Measurements from ENCODE around the gene HRC. TPM values are rescaled to one million over a fixed set of nuclear protein-coding genes. Genes with fewer than 3 reads are reported as not detected.

Gene HRC
- total and polyA plus RNA-seq, 2 donors (not counting 3 experiments of a cell fraction or from before 2014, with no cell fraction given): not detected

- no peak for DNase-seq (ENCODE audit: low read depth, low spot score)
- no peak for FAIRE-seq
- Histone ChIP-seq H3K9me1 (replicated peaks; ENCODE audit: control insufficient read depth, extremely low read depth, insufficient read depth, low read length) (no peaks in the 10 kb centered on the region), H3K4me3 (replicated peaks in 1 of 3; ENCODE audit: insufficient read depth in 1 of 3, low read depth in 1 of 3, low read length in 3 of 3) (no peak overlapping the region), H3K9ac (replicated peaks; ENCODE audit: extremely low read depth, insufficient read depth, low read length) (no peak overlapping the region), H3K27me3 (ENCODE audit: control insufficient read depth in 2 of 2, insufficient read depth in 2 of 2, low read length in 2 of 2) (peaks cover 0 to 7% of the 10 kb centered on the region in 2 experiments), H3K4me1 (ENCODE audit: control insufficient read depth, extremely low read depth, insufficient read depth, low read length) (no peaks in the 10 kb centered on the region), H2AFZ (ENCODE audit: low read depth, low read length) (no peak overlapping the region), H3K36me3 (ENCODE audit: control insufficient read depth in 2 of 2, extremely low read depth in 1 of 2, insufficient read depth in 2 of 2, low read length in 2 of 2) (no peaks in the 10 kb centered on the region), H4K20me1 (replicated peaks; ENCODE audit: control insufficient read depth, extremely low read depth, insufficient read depth, low read length) (no peaks in the 10 kb centered on the region), H3K27ac (ENCODE audit: insufficient read depth, low read depth, low read length) (no peak overlapping the region), H3K79me2 (ENCODE audit: control insufficient read depth, insufficient read depth, low read length) (no peaks in the 10 kb centered on the region), H3K4me2 (ENCODE audit: insufficient read depth, low read length) (no peak overlapping the region), H3K9me3 (replicated peaks; ENCODE audit: control insufficient read depth, insufficient read depth, low read length) (no peaks in the 10 kb centered on the region)
- ChIA-PET POLR2A (no interaction called here), CTCF (interaction anchor here (1.2 to 5.2 kb wide), 3 partner anchors 9 to 62 kb away, joined by 3 to 35 read pairs (median 13); no protein-coding TSS in a partner anchor)
- TF ChIP-seq POLR2A (IDR thresholded peaks at IDR 0.05; ENCODE audit: low read depth, low read length) (no peak), CTCF (IDR thresholded peaks at IDR 0.05; ENCODE audit: extremely low read depth in 1 of 2, insufficient read depth in 1 of 2, low read depth in 1 of 2, low read length in 2 of 2) (no peak), POLR2AphosphoS5 (IDR thresholded peaks at IDR 0.05; ENCODE audit: insufficient read depth, low read depth, low read length) (no peak), GATA2 (IDR thresholded peaks at IDR 0.05; ENCODE audit: insufficient read depth, insufficient read length, low read depth, low read length) (no peak)
- intact Hi-C loops (cut with micrococcal nuclease): no loop called here
- dilution Hi-C loops (cut with MboI; ENCODE audit: extremely low pct_ligation_motif_present, low sequenced_read_pairs): no loop called here
- no TSS peak for BruUV-seq (replicated peaks)
These were observed 18.4 kb downstream of the HRC start for GRCh38 chr19:49136771-49137171.

- FAIRE-seq (no peak), DNase-seq (ENCODE audit: low read depth, low spot score) (no peak)
- Histone ChIP-seq H2AFZ (ENCODE audit: low read depth, low read length) (no peak overlapping the region), H3K27me3 (ENCODE audit: control insufficient read depth in 2 of 2, insufficient read depth in 2 of 2, low read length in 2 of 2) (peaks cover 0 to 7% of the 10 kb centered on the region in 2 experiments), H4K20me1 (replicated peaks; ENCODE audit: control insufficient read depth, extremely low read depth, insufficient read depth, low read length) (no peaks in the 10 kb centered on the region), H3K79me2 (ENCODE audit: control insufficient read depth, insufficient read depth, low read length) (no peaks in the 10 kb centered on the region), H3K9ac (replicated peaks; ENCODE audit: extremely low read depth, insufficient read depth, low read length) (no peak overlapping the region), H3K27ac (ENCODE audit: insufficient read depth, low read depth, low read length) (no peak overlapping the region), H3K9me3 (replicated peaks; ENCODE audit: control insufficient read depth, insufficient read depth, low read length) (no peaks in the 10 kb centered on the region), H3K4me1 (ENCODE audit: control insufficient read depth, extremely low read depth, insufficient read depth, low read length) (no peaks in the 10 kb centered on the region), H3K4me3 (replicated peaks in 1 of 3; ENCODE audit: insufficient read depth in 1 of 3, low read depth in 1 of 3, low read length in 3 of 3) (no peak overlapping the region), H3K4me2 (ENCODE audit: insufficient read depth, low read length) (no peak overlapping the region), H3K36me3 (ENCODE audit: control insufficient read depth in 2 of 2, extremely low read depth in 1 of 2, insufficient read depth in 2 of 2, low read length in 2 of 2) (no peaks in the 10 kb centered on the region), H3K9me1 (replicated peaks; ENCODE audit: control insufficient read depth, extremely low read depth, insufficient read depth, low read length) (no peaks in the 10 kb centered on the region)
- intact Hi-C loops (cut with micrococcal nuclease): no loop called here
- no TSS peak for BruUV-seq (replicated peaks)
- TF ChIP-seq POLR2A (IDR thresholded peaks at IDR 0.05; ENCODE audit: low read depth, low read length) (no peak), EZH2 (IDR thresholded peaks at IDR 0.05; ENCODE audit: borderline replicate concordance, low read depth, low read length, severe bottlenecking) (no peak), POLR2AphosphoS5 (IDR thresholded peaks at IDR 0.05; ENCODE audit: insufficient read depth, low read depth, low read length) (no peak), MAX (IDR thresholded peaks at IDR 0.05; ENCODE audit: insufficient read depth, insufficient read length) (no peak), MYC (IDR thresholded peaks at IDR 0.05; ENCODE audit: low read depth, low read length) (no peak), FOS (IDR thresholded peaks at IDR 0.05; ENCODE audit: borderline replicate concordance, insufficient read depth, low read length) (no peak), CTCF (IDR thresholded peaks at IDR 0.05; ENCODE audit: extremely low read depth in 1 of 2, insufficient read depth in 1 of 2, low read depth in 1 of 2, low read length in 2 of 2) (no peak), GATA2 (IDR thresholded peaks at IDR 0.05; ENCODE audit: insufficient read depth, insufficient read length, low read depth, low read length) (no peak), JUN (IDR thresholded peaks at IDR 0.05; ENCODE audit: borderline replicate concordance, insufficient read depth, insufficient read length, low read depth) (no peak)
- POLR2A ChIA-PET: no interaction called here
- dilution Hi-C loops (cut with MboI; ENCODE audit: extremely low pct_ligation_motif_present, low sequenced_read_pairs): no loop called here
- CTCF ChIA-PET: interaction anchor here (1.2 to 5.2 kb wide), 3 partner anchors 8 to 63 kb away, joined by 3 to 35 read pairs (median 13); no protein-coding TSS in a partner anchor
These were observed 19.5 kb downstream of the HRC start for GRCh38 chr19:49135686-49136085.

All from endothelial cell of umbilical vein (primary cell).